HG03045 (cell line): Measurements from ENCODE around the gene ZCCHC14.
"Not testable (repeated sequence)": the region's sequence is repeated elsewhere in the genome, so short reads cannot be mapped to it uniquely, and the experiment has no call there.

ENCODE experiments used
- ATAC-seq: cut with Tn5 transposase; IDR thresholded peaks from one replicate; pipeline ENCODE4 v1.9.1; 2021; ENCODE audit warnings: mild to moderate bottlenecking, moderate library complexity; ENCODE audit not compliant: unreplicated experiment

ZCCHC14 gene

DNA sequence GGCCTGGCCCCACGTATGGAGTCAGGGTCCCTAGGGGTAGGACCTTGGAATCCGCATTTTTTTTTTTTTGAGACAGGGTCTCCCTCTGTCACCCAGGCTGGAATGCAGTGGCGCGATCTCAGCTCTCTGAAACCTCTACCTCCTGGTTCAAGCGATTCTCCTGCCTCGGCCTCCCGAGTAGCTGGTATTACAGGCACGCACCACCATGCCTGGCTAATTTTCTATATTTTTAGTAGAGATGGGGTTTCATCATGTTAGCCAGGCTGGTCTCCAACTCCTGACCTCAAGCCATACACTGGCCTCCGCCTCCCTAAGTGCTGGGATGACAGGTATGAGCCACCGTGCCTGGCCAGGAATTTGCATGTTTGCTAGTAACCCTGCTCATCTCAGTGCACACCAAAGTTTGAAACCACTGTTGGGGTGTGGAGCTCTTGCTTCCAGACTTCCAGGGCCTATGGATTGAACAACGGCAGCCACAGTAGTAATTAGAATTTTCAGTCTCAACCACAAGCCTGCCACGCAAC is 5.0 kb upstream of the ZCCHC14 start:
- not testable (repeated sequence) for ATAC-seq

GRCh38 chr16:87497023-87497766 is 4.4 kb upstream of the ZCCHC14 start:
- not testable (repeated sequence) for ATAC-seq

DNA sequence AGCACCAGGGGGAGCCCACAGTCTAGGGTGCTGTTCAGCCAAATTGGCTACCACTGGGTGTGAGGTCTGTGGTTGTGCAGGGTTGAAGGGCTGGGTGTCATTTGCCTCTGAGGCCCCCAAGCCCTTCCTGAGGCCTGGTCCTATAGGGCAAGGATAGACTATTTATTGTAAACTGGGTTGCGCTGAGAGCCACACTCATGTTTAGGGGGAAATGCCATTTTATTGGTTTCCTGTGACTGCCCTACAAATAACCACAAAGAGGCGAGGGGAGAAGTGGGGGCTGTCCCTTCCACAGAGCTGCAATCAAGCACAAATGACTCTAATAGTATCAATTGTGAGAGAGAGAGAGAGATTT is 3.6 kb upstream of the ZCCHC14 start:
- ATAC-seq, result no peak

DNA sequence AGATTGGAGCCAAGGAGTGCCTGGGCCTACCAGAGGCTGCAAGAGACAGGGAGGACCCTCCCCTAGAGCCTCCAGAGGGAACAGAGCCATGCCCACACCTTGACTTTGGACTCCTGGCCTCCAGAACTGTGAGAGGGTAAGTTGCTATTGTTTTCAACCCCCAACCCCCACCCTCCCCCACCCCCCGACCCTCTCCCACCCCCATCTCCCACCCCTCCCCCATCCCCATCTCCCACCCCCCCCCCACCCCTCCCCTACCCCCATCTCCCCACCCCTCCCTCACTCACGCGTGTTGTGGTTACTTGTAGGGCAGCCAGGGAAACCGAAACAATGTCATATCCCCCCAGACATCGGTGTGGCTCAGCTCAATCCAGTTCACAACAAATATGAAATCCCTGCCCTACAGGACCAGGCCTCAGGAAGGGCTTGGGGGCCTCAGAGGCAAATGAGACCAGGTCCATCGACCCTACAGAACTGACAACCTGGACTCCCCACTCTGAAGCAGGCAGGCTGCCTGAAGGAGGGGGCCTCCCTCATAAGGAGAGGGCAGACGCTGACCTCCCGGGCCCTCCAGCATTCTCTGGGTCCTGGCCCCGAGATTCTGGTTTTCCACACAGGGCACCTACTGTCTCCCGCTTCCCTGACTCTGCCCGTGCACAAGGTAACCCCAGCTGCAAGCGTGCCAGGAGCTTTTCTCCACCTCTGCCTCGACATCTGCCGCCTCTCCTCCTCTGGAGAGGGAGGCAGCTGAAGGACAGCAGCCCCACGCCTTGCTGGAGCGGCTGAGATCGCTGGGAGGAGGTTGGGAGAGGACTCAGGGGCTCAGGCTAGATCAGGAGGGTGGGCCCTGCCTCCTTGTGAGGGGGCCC is 3.0 kb upstream of the ZCCHC14 start:
- ATAC-seq, result no peak

- no peak for ATAC-seq
Measured at GRCh38 chr16:87493608-87494280, 920 bp upstream of the ZCCHC14 start.

DNA sequence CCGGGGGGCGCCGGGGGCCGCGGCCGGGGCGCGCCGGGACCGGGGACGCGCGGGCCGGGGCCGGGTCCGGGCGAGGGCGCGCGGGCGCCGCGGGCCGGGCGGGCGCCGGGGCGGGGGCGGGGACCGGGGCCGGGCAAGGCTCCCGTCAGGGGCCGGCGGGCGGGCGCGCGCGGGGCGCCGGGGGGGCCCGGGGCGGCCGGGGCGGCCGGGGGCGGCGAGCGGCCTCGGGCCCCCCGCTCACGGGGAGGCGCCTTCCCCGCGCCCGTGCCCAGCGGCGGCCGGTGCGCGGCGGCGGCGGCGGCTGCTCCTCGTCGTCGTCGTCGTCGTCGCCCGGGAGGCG is 563 bp downstream of the ZCCHC14 start:
- ATAC-seq, result no peak

DNA sequence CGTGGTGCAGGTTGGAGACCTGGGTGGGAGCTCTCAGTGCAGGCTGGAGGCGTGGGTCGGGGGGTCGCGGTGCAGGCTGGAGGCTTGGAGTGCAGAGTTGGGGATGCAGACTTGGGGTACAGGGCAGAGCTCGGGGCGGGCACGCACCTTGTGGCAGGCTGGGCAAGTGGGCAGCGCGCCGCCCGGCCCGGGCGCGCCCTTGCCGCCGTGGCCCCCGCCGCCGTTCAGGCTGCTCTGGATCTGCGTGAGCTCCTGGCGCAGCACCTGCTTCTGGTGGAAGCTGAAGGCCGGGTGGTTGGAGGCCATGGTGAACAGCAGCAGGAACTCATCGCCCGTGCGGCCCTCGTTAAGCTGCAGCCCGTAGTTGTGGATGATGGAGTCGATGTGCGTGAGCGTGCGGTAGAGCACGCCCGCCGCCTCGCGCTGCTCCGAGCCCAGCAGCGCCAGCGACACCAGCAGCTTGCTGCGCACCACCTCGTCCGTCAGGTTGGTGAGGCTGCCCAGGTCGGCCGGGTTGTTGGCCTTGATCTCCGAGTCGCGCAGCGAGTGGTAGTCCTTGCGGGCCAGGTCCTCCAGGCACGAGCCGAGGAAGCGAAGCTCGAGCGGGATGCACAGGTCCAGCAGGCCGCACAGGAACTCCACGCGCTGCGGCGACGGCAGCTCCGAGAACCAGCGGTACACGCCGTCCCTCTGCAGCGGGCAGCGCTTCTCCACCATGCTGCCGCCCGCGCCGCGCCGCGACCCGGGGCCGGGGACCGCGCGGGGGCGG is 1.1 kb downstream of the ZCCHC14 start:
- no peak for ATAC-seq

GRCh38 chr16:87490799-87491521 is 1.9 kb downstream of the ZCCHC14 start:
- not testable (repeated sequence) for ATAC-seq

GRCh38 chr16:87490096-87490798 is 2.6 kb downstream of the ZCCHC14 start:
- no peak for ATAC-seq

DNA sequence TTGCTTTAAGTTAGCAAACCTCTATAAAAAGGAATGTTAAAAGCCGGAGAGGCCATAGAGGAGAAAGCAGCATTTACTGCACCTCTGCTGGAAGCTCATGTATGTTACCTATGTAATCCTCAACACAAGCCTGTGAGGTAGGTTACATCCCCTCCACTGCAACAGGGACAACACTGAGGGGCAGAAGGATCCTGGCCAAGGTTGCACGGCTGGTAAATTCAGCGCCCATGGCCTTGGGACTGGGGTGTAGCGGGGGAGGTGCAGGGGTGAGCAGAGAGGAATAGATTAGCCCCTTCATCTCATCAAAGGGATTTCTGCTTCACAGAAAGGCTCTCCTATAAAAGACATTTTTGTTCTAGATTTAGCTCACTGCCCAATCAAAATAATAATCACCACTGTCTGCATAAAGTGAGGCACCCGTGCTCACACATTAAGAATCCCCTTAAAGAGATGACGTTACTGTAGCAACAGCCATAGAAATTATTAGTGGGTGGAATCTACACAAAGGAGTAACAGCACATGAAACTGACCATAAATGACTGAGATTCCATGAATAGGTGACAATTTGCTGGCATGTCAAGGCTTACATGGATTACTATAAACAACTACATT is 3.3 kb downstream of the ZCCHC14 start:
- ATAC-seq, result no peak

DNA sequence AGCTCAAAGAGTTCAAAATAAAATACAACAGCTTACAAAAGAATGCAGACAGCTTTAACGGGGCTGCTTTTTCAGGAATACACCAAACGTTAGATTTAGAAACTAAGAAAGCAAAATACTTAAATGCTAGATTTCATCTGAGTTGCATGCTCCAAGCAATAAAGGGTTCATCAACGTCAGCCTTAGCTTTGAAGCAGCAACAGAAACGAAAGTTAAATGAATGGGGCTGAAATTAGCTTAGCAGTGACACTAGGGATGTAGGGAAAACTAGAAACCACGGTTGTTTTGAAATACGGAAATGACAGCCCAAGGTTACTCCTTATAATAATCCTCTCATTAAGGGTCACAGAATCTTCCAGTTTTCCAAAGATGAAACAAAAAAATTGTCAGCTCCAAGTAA is 3.9 kb downstream of the ZCCHC14 start:
- not testable (repeated sequence) for ATAC-seq

- no peak for ATAC-seq
Measured at GRCh38 chr16:87487361-87487924, 5.4 kb downstream of the ZCCHC14 start.

DNA sequence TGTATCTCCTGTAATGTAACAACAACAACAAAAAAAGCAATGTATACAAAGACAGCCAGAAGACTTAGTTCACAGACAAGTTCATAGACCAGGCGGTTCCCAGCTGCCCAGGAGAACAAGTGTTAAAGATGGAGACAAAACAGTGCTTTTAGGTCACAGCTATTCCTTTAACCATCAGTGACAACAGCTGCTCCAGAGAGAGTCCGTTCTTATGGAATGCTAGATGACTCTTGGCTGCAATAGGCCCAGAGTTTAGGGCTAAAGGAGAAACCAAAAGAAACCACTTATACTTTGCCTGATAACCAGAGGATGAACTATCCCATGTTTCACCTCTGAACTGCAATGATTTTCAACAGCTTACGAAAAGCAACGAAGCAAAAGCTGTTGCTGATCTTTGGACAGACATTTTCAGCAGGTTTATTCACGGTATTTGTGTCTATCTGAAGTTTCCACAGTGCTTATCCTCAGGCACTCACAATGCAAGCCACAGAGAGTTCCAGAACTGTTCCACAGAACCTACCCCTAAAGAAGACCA is 6.0 kb downstream of the ZCCHC14 start:
- ATAC-seq, result no peak

DNA sequence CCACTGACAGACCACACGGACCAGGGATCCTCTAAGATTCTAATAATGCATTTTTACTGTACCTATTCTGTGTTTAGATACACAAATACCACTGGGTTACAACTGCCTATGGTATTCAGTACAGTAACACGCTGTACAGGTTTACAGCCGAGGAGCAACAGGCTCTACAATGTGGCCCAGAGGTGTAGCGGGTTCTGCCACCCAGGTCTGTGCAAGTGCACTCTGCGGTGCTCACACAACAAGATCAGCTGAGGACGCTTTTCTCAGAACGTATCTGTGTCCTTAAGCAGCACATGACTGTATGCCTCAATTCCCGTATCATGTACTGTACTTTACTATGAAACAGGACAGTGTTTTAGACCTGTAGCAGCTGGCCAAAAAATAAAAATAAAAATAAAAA is 6.5 kb downstream of the ZCCHC14 start:
- ATAC-seq, result no peak

DNA sequence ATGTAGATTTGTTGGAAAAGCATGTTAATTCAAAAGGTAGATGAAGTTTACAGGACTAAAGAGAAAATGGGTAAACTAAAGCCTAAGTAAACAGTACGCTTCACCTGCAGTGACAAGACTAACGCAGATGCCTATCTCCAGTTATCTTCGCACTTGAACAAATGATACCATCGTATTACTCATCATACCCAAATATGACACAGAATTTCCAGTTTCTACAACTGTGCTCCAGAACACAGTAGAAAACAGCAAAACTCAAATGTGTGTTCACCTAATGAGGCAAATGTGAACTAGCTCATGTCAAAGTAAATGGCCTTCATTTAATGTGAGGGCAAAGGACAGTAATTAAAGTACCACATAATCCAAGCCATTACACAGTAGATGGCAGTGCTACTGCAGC is 7.0 kb downstream of the ZCCHC14 start:
- not testable (repeated sequence) for ATAC-seq

GRCh38 chr16:87484487-87485331 is 8.1 kb downstream of the ZCCHC14 start:
- no peak for ATAC-seq

DNA sequence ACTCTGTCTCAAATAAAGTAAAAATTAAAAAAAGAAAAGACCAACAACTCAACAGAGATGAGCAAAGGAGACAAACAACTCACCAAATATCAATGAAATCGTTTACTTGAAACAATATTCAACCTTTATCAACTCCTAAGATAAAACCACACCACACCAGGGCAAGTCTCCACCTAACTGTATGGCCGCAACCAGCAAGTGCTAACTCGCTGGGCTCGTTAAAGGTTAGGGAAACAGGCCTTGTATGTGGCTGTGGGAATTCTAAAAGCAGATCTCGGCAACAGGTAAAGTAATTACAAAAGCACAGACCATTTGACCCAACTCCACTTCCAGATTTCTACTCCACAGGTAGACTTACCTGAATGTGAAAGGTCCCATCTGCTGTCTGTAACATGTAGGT is 9.3 kb downstream of the ZCCHC14 start:
- ATAC-seq, result no peak

- ATAC-seq, result not testable (repeated sequence)
Measured at GRCh38 chr16:87482670-87483069, 10.2 kb downstream of the ZCCHC14 start.
